HepG2 (cell line): ENCODE data around the gene CHST4. TPM values are rescaled to one million over a fixed set of nuclear protein-coding genes. Genes with fewer than 3 reads are reported as not detected.

Experiments
- ARID2 ChIP-seq: sonication (generic); formaldehyde crosslinking; IDR thresholded peaks from 2 replicates; pipeline ENCODE4 v1.8.1; 2022; ENCODE audit warnings: mild to moderate bottlenecking, missing genetic modification reagents, borderline replicate concordance
- ATM ChIP-seq: fragments of 450-650 bp; IDR thresholded peaks from 2 replicates; pipeline ENCODE4 v1.7.1; 2017; ENCODE audit warnings: mild to moderate bottlenecking, borderline replicate concordance
- JARID2 ChIP-seq: sonication (generic); formaldehyde crosslinking; IDR thresholded peaks from 2 replicates; pipeline ENCODE4 v1.8.1; 2023; ENCODE audit warnings: missing genetic modification reagents, inconsistent platforms; ENCODE audit not compliant: insufficient replicate concordance
- NFE2 ChIP-seq: sonication (generic); formaldehyde crosslinking; IDR thresholded peaks from 2 replicates; pipeline ENCODE4 v1.4.0; 2020; ENCODE audit warnings: missing genetic modification reagents
- SCMH1 ChIP-seq: sonication (generic); formaldehyde crosslinking; IDR thresholded peaks from 2 replicates; pipeline ENCODE4 v1.9.0; 2021; ENCODE audit warnings: missing genetic modification reagents, mild to moderate bottlenecking, borderline replicate concordance
- SP4 ChIP-seq: sonication (generic); formaldehyde crosslinking; IDR thresholded peaks from 2 replicates; pipeline ENCODE4 v1.8.1; 2023; ENCODE audit warnings: mild to moderate bottlenecking, missing genetic modification reagents
- STAT5B ChIP-seq: sonication (generic); formaldehyde crosslinking; IDR thresholded peaks from 2 replicates; pipeline ENCODE4 v1.4.0; 2020; ENCODE audit warnings: missing genetic modification reagents
- TEAD3 ChIP-seq: optimal IDR thresholded peaks from 2 replicates; pipeline ENCODE3; 2016; ENCODE audit warnings: borderline replicate concordance
- TMF1 ChIP-seq: sonication (generic); formaldehyde crosslinking; IDR thresholded peaks from 2 replicates; pipeline ENCODE4 v1.8.1; 2022; ENCODE audit warnings: low read depth, missing genetic modification reagents
- YEATS2 ChIP-seq: sonication (generic); formaldehyde crosslinking; IDR thresholded peaks from 2 replicates; pipeline ENCODE4 v1.4.0; 2020; ENCODE audit warnings: missing genetic modification reagents, borderline replicate concordance
- ZBTB7B ChIP-seq: sonication (generic); formaldehyde crosslinking; IDR thresholded peaks from 2 replicates; pipeline ENCODE4 v1.4.0; 2020; ENCODE audit warnings: missing genetic modification reagents
- ZMYM3 ChIP-seq: sonication (generic); formaldehyde crosslinking; IDR thresholded peaks from 2 replicates; pipeline ENCODE4 v1.5.1; 2020; ENCODE audit warnings: mild to moderate bottlenecking, missing genetic modification reagents
- ZNF121 ChIP-seq: sonication (generic); formaldehyde crosslinking; IDR thresholded peaks from 2 replicates; pipeline ENCODE4 v1.5.0; 2020; ENCODE audit warnings: mild to moderate bottlenecking, missing genetic modification reagents
- ZNF550 ChIP-seq: sonication (generic); formaldehyde crosslinking; IDR thresholded peaks from 2 replicates; pipeline ENCODE4 v1.4.0; 2020; ENCODE audit warnings: mild to moderate bottlenecking, missing genetic modification reagents, borderline replicate concordance
- ZNF556 ChIP-seq: sonication (generic); formaldehyde crosslinking; IDR thresholded peaks from 2 replicates; pipeline ENCODE4 v1.4.0; 2020; ENCODE audit warnings: mild to moderate bottlenecking, missing genetic modification reagents, borderline replicate concordance
- ZNF619 ChIP-seq: sonication (generic); formaldehyde crosslinking; IDR thresholded peaks from 2 replicates; pipeline ENCODE4 v1.4.0; 2020; ENCODE audit warnings: mild to moderate bottlenecking, missing genetic modification reagents
- ZNF674 ChIP-seq: sonication (generic); formaldehyde crosslinking; IDR thresholded peaks from 2 replicates; pipeline ENCODE4 v1.5.0; 2020; ENCODE audit warnings: low read depth, mild to moderate bottlenecking, missing genetic modification reagents
- polyA plus RNA-seq, 8 experiments: library from polyadenylated mRNA; depleted of rRNA in 3 of 8; stranded (reverse) in 7 of 8; unstranded in 1 of 8; fragments of >200 nt; fragmentation: Illumina TruSeq in 4 of 8; extraction: Trizol in 4 of 8; gene quantifications; 2 replicates each; pipeline versions ENCODE4 v1.2.1 to v1.2.3, GENCODE V29; 2011 to 2016; ENCODE audit warnings: low read depth in 4 of 8, missing spikeins in 1 of 8, mixed read lengths in 1 of 8; ENCODE audit not compliant: insufficient read depth in 1 of 8
- total RNA-seq, 5 experiments: library from RNA; depleted of rRNA; stranded (reverse); fragments of >200 nt; fragmentation: Illumina TruSeq; extraction: Trizol; gene quantifications; 2 replicates each; pipeline ENCODE4 v1.2.3, GENCODE V29; 2016; ENCODE audit warnings: low read depth in 1 of 5

Gene CHST4
- total and polyA plus RNA-seq, 2 of the 13 experiments (the other 11 are each of a cell fraction or from before 2014, with no cell fraction given), result not detected

GRCh38 chr16:71557299-71557698, 31.1 kb downstream of the CHST4 start (continued):
- TF ChIP-seq ZNF674 (CRISPR knock-in tag) (no peak), SCMH1 (CRISPR knock-in tag) (no peak), TEAD3 (CRISPR knock-in tag) (no peak), TMF1 (no peak), ZMYM3 (0 out of 2 replicates have a peak, but pooled peaks have one; percentile 37), ZBTB7B (CRISPR knock-in tag) (no peak), YEATS2 (CRISPR knock-in tag) (no peak), NFE2 (CRISPR knock-in tag) (no peak), ATM (no peak), ZNF121 (peak; percentile 96), SP4 (CRISPR knock-in tag) (no peak), ZNF556 (no peak), JARID2 (CRISPR knock-in tag) (no peak), ARID2 (CRISPR knock-in tag) (no peak), ZNF619 (CRISPR knock-in tag) (no peak), ZNF550 (CRISPR knock-in tag) (no peak), STAT5B (CRISPR knock-in tag) (no peak)
- TF ChIP-seq, all 625 proteins: peak for 3
